GM21825 (cell line): ENCODE measurements around the gene GCHFR.

ENCODE experiments used
- ATAC-seq: cut with Tn5 transposase; IDR thresholded peaks from one replicate; pipeline ENCODE4 v1.9.1; 2021; ENCODE audit warnings: mild to moderate bottlenecking, moderate library complexity; ENCODE audit not compliant: unreplicated experiment

GCHFR gene

GRCh38 chr15:40775740-40776536, 12.1 kb downstream of the GCHFR start:
- ATAC-seq = no peak

GRCh38 chr15:40776537-40777141, 12.8 kb downstream of the GCHFR start:
- no peak for ATAC-seq

GRCh38 chr15:40782609-40783227, 18.9 kb downstream of the GCHFR start:
- ATAC-seq = no peak

- ATAC-seq = no peak
Measured at GRCh38 chr15:40785164-40785563, 21.3 kb downstream of the GCHFR start.

- ATAC-seq = no peak
Measured at GRCh38 chr15:40785814-40786213, 21.9 kb downstream of the GCHFR start.

GRCh38 chr15:40787344-40787841, 23.5 kb downstream of the GCHFR start:
- no peak for ATAC-seq

- no peak for ATAC-seq
Measured at GRCh38 chr15:40787991-40788390, 24.1 kb downstream of the GCHFR start.

GRCh38 chr15:40789119-40789518, 25.3 kb downstream of the GCHFR start:
- ATAC-seq = no peak

- no peak for ATAC-seq
Measured at GRCh38 chr15:40789999-40790398, 26.1 kb downstream of the GCHFR start.

GRCh38 chr15:40790718-40791117, 26.9 kb downstream of the GCHFR start:
- ATAC-seq = no peak

- no peak for ATAC-seq
Measured at GRCh38 chr15:40792394-40792793, 28.5 kb downstream of the GCHFR start.

- no peak for ATAC-seq
Measured at GRCh38 chr15:40793216-40793989, 29.5 kb downstream of the GCHFR start.

GRCh38 chr15:40796041-40796440, 32.2 kb downstream of the GCHFR start:
- ATAC-seq = no peak

- no peak for ATAC-seq
Measured at GRCh38 chr15:40796512-40796911, 32.6 kb downstream of the GCHFR start.

GRCh38 chr15:40799523-40799922, 35.7 kb downstream of the GCHFR start:
- no peak for ATAC-seq

GRCh38 chr15:40803076-40803475, 39.2 kb downstream of the GCHFR start:
- ATAC-seq = no peak

- no peak for ATAC-seq
Measured at GRCh38 chr15:40803688-40804087, 39.8 kb downstream of the GCHFR start.

- ATAC-seq = no peak
Measured at GRCh38 chr15:40806672-40807027, 42.8 kb downstream of the GCHFR start.

- ATAC-seq = peak; percentile 93
Measured at GRCh38 chr15:40807028-40807887, 43.4 kb downstream of the GCHFR start, which contains the start of the genes DNAJC17 and ZFYVE19. TSS of gene DNAJC17 (minus strand) at chr15:40807473. CDS start at chr15:40807446, 27 bp downstream. TSS of gene ZFYVE19 (plus strand) at chr15:40807089. CDS start at chr15:40807590, 501 bp downstream.

GRCh38 chr15:40807888-40808461, 44.1 kb downstream of the GCHFR start:
- ATAC-seq = no peak
